Measurements from ENCODE around the gene C1orf115. TPM values are rescaled to one million over a fixed set of nuclear protein-coding genes. Genes with fewer than 3 reads are reported as not detected.

The C1orf115 gene
- total and polyA plus RNA-seq, 7 donors = 3.8 to 8.9 (median 4.9) TPM

- H3K4me3 ChIP-seq = no peak overlapping the region
- 60 to 68% (median 62%) methylated on average over 9 of the region's 9 CpGs for WGBS, 3 donors
- no peaks in the 10 kb centered on the region for H3K36me3 ChIP-seq (ENCODE audit: insufficient read depth in 1 of 2, low read depth in 1 of 2)
- no peak overlapping the region for H3K27ac ChIP-seq
- H3K4me1 ChIP-seq = no peaks in the 10 kb centered on the region
- H3K27me3 ChIP-seq (ENCODE audit: insufficient read depth in 3 of 3, low read length in 2 of 3) = no peaks in the 10 kb centered on the region
- no peak for TF ChIP-seq CTCF (IDR thresholded peaks at IDR 0.05)
- no peak for DNase-seq
- ATAC-seq = no peak
- intact Hi-C loops (cut with DNase I) = no loop called here
- no peaks in the 10 kb centered on the region for H3K9me3 ChIP-seq
These were observed 16.3 kb downstream of the C1orf115 start for GRCh38 chr1:220706480-220706879.

GRCh38 chr1:220707160-220707559 is 17.0 kb downstream of the C1orf115 start:
- TF ChIP-seq CTCF (IDR thresholded peaks at IDR 0.05) = no peak
- Histone ChIP-seq H3K27ac (no peak overlapping the region), H3K4me3 (no peak overlapping the region), H3K4me1 (no peaks in the 10 kb centered on the region), H3K9me3 (no peaks in the 10 kb centered on the region), H3K27me3 (ENCODE audit: insufficient read depth in 3 of 3, low read length in 2 of 3) (no peaks in the 10 kb centered on the region), H3K36me3 (ENCODE audit: insufficient read depth in 1 of 2, low read depth in 1 of 2) (no peaks in the 10 kb centered on the region)
- intact Hi-C loops (cut with DNase I) = no loop called here
- ATAC-seq = no peak
- 82 to 85% (median 83%) methylated on average over 10 of the region's 10 CpGs for WGBS, 3 donors
- no peak for DNase-seq

GRCh38 chr1:220708244-220708643 is 18.1 kb downstream of the C1orf115 start:
- DNase-seq (no peak), ATAC-seq (no peak)
- Histone ChIP-seq H3K9me3 (no peaks in the 10 kb centered on the region), H3K4me1 (no peaks in the 10 kb centered on the region), H3K4me3 (no peak overlapping the region), H3K27ac (no peak overlapping the region), H3K27me3 (ENCODE audit: insufficient read depth in 3 of 3, low read length in 2 of 3) (no peaks in the 10 kb centered on the region), H3K36me3 (ENCODE audit: insufficient read depth in 1 of 2, low read depth in 1 of 2) (no peaks in the 10 kb centered on the region)
- no peak for TF ChIP-seq CTCF (IDR thresholded peaks at IDR 0.05)
- intact Hi-C loops (cut with DNase I) = no loop called here
- WGBS, 3 donors = 87 to 90% (median 88%) methylated on average over 4 of the region's 4 CpGs

- TF ChIP-seq CTCF (IDR thresholded peaks at IDR 0.05) = no peak
- no peak for DNase-seq
- Histone ChIP-seq H3K9me3 (no peaks in the 10 kb centered on the region), H3K4me1 (no peaks in the 10 kb centered on the region), H3K4me3 (no peak overlapping the region), H3K27ac (no peak overlapping the region), H3K36me3 (ENCODE audit: insufficient read depth in 1 of 2, low read depth in 1 of 2) (no peaks in the 10 kb centered on the region), H3K27me3 (ENCODE audit: insufficient read depth in 3 of 3, low read length in 2 of 3) (no peaks in the 10 kb centered on the region)
- WGBS, 3 donors = 53 to 68% (median 65%) methylated on average over 9 of the region's 9 CpGs
- intact Hi-C loops (cut with DNase I) = no loop called here
- ATAC-seq = no peak
These were observed 19.0 kb downstream of the C1orf115 start for GRCh38 chr1:220708936-220709801.

Measured in psoas muscle (tissue), 8 donors.